HG02981 (cell line): ENCODE measurements around the gene ZMIZ1.

Experiments used
- ATAC-seq: cut with Tn5 transposase; IDR thresholded peaks from one replicate; pipeline ENCODE4 v1.9.1; 2021; ENCODE audit warnings: mild to moderate bottlenecking, moderate library complexity; ENCODE audit not compliant: unreplicated experiment

ZMIZ1 gene

GRCh38 chr10:79079490-79080355, 11.0 kb downstream of the ZMIZ1 start:
- no peak for ATAC-seq

- no peak for ATAC-seq
These were observed 12.7 kb downstream of the ZMIZ1 start for GRCh38 chr10:79081353-79082034.

GRCh38 chr10:79082035-79082373, 13.2 kb downstream of the ZMIZ1 start:
- ATAC-seq = no peak

GRCh38 chr10:79082631-79083596, 14.1 kb downstream of the ZMIZ1 start:
- no peak for ATAC-seq

- ATAC-seq = no peak
These were observed 15.5 kb downstream of the ZMIZ1 start for GRCh38 chr10:79084012-79084971.

- ATAC-seq = no peak
These were observed 16.3 kb downstream of the ZMIZ1 start for GRCh38 chr10:79084972-79085597.

- no peak for ATAC-seq
These were observed 18.1 kb downstream of the ZMIZ1 start for GRCh38 chr10:79086822-79087221.

GRCh38 chr10:79087721-79088120, 19.0 kb downstream of the ZMIZ1 start:
- no peak for ATAC-seq

- no peak for ATAC-seq
These were observed 19.4 kb downstream of the ZMIZ1 start for GRCh38 chr10:79088176-79088575.

- ATAC-seq = no peak
These were observed 20.0 kb downstream of the ZMIZ1 start for GRCh38 chr10:79088613-79089355.

- ATAC-seq = no peak
These were observed 20.9 kb downstream of the ZMIZ1 start for GRCh38 chr10:79089632-79090031.

GRCh38 chr10:79090134-79090803, 21.5 kb downstream of the ZMIZ1 start:
- ATAC-seq = no peak

- ATAC-seq = no peak
These were observed 23.6 kb downstream of the ZMIZ1 start for GRCh38 chr10:79092292-79092896.

- no peak for ATAC-seq
These were observed 25.1 kb downstream of the ZMIZ1 start for GRCh38 chr10:79093658-79094411.

GRCh38 chr10:79094412-79095175, 25.8 kb downstream of the ZMIZ1 start:
- ATAC-seq = no peak

GRCh38 chr10:79095316-79095715, 26.6 kb downstream of the ZMIZ1 start:
- ATAC-seq = no peak
